ENCODE data around the gene GAPDH.
"Not testable (repeated sequence)": the region's sequence is repeated elsewhere in the genome, so short reads cannot be mapped to it uniquely, and the experiment has no call there.

GAPDH gene

DNA sequence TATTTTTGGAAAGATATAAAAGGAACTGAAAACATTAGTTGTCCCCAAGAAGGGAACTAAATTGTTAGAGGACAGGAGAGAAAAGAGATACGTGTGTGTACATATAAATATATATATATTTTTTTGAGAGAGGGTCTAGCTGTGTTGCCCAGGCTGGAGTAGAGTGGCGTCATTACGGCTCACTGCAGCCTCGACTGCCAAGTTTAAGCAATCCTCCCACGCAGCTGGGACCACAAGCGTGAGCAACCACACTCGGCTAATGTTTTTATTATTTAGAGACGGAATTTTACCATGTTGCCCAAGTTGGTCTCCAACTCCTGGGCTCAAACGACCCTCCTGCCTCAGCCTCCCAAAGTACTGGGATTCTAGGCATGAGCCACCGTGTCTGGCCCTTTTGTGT, 50.0 kb downstream of the GAPDH start:
- H3K4me1 ChIP-seq (ENCODE audit: low read depth, poor library complexity, severe bottlenecking) = no peaks in the 10 kb centered on the region
- no peak overlapping the region for H3K9ac ChIP-seq
- no peak overlapping the region for H3K4me3 ChIP-seq (IDR thresholded peaks at IDR 0.05; ENCODE audit: insufficient read depth, low read depth, low read length)
- H2AFZ ChIP-seq (ENCODE audit: low read depth) = no peak overlapping the region
- H4K20me1 ChIP-seq (ENCODE audit: insufficient read depth) = no peaks in the 10 kb centered on the region
- no peak overlapping the region for H3K4me2 ChIP-seq
- 0 out of 2 replicates have a peak, but pooled peaks cover 4% of the 10 kb centered on the region for H3K79me2 ChIP-seq (ENCODE audit: insufficient read depth, low read depth)
- no peak overlapping the region for H3K27ac ChIP-seq
- TF ChIP-seq, protein P1, sequence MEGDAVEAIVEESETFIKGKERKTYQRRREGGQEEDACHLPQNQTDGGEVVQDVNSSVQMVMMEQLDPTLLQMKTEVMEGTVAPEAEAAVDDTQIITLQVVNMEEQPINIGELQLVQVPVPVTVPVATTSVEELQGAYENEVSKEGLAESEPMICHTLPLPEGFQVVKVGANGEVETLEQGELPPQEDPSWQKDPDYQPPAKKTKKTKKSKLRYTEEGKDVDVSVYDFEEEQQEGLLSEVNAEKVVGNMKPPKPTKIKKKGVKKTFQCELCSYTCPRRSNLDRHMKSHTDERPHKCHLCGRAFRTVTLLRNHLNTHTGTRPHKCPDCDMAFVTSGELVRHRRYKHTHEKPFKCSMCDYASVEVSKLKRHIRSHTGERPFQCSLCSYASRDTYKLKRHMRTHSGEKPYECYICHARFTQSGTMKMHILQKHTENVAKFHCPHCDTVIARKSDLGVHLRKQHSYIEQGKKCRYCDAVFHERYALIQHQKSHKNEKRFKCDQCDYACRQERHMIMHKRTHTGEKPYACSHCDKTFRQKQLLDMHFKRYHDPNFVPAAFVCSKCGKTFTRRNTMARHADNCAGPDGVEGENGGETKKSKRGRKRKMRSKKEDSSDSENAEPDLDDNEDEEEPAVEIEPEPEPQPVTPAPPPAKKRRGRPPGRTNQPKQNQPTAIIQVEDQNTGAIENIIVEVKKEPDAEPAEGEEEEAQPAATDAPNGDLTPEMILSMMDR (conservative IDR thresholded peaks at IDR 0.05; ENCODE audit: low read depth, low read length) = no peak
- H3K27me3 ChIP-seq (ENCODE audit: insufficient read depth, low read depth) = no peaks in the 10 kb centered on the region
- H3K36me3 ChIP-seq (ENCODE audit: insufficient read depth) = peaks cover 15% of the 10 kb centered on the region; the same call in 1 of the 2 replicates

DNA sequence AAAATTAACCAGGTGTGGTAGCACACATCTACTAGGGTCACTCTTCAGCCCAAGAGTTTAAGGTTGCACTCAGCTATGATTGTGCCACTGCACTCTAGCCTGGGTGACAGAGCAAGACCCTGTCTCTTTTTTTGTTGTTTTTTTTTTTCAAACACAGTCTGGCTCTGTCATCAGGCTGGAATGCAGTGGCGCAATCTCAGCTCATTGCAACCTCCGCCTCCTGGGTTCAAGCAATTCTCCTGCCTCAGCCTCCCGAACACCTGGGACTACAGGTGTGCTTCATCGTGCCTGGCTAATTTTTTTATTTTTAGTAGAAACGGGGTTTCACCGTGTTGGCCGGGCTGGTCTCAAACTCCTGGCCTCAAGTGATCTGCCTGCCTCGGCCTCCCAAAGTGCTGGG, 52.3 kb downstream of the GAPDH start:
- peaks cover 20% of the 10 kb centered on the region; the same call in 1 of the 2 replicates for H3K36me3 ChIP-seq (ENCODE audit: insufficient read depth)
- H4K20me1 ChIP-seq (ENCODE audit: insufficient read depth); H2AFZ ChIP-seq (ENCODE audit: low read depth); H3K27ac ChIP-seq; H3K4me1 ChIP-seq (ENCODE audit: low read depth, poor library complexity, severe bottlenecking); H3K4me3 ChIP-seq (IDR thresholded peaks at IDR 0.05; ENCODE audit: insufficient read depth, low read depth, low read length); H3K27me3 ChIP-seq (ENCODE audit: insufficient read depth, low read depth); H3K4me2 ChIP-seq; H3K79me2 ChIP-seq (ENCODE audit: insufficient read depth, low read depth); H3K9ac ChIP-seq: not testable (repeated sequence)

Measured in KMS-11 (cell line).